LHCN-M2 (cell line): ENCODE data around the gene KIRREL3. TPM values are rescaled to one million over a fixed set of nuclear protein-coding genes. Genes with fewer than 3 reads are reported as not detected.
"Not testable (repeated sequence)": the region's sequence is repeated elsewhere in the genome, so short reads cannot be mapped to it uniquely, and the experiment has no call there.

Experiments
- DNase-seq: peaks from one replicate; pipeline ENCODE4 v3.0.0-alpha.2; 2012; ENCODE audit warnings: low read depth
- total RNA-seq: library from RNA; depleted of rRNA; stranded (reverse); fragments of >200 nt; gene quantifications from 2 replicates; pipeline ENCODE4 v1.2.3, GENCODE V29; 2014

KIRREL3 gene
- total RNA-seq, 1 experiment from 2014 or later: 2.1 TPM

DNA sequence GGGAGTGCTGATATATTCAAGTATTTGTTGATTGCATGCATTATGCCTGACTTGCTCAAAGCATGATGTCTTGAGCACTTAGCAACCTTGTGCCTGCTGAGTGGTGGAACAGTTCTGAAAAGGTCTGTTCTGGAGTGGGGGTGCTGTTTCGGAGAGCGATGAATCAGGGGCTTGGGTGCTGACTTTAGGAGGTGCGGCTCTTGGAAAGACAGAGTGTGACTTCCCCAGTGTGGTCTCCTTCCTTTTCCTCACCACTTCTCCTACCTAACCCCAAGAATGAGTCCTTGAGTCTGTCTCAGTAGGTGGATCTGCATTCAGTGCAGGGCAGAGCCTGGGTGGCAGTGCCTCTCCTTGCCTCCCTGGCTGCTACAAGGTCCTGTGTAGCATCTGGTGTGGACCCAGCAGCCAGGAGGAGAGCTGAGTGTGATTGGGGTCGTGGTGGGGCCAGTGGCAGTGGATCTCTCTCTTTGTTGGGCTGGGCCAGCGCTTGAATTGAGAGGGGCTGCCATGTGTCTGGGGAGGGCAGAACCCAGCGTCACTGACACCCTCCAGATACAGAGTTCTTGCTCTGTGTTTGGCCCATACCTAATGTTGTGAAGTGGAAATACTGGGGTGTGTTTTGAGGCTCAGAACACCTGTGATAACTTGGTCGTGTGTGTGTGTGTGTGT, 609.1 kb downstream of the KIRREL3 start:
- DNase-seq: no peak

DNA sequence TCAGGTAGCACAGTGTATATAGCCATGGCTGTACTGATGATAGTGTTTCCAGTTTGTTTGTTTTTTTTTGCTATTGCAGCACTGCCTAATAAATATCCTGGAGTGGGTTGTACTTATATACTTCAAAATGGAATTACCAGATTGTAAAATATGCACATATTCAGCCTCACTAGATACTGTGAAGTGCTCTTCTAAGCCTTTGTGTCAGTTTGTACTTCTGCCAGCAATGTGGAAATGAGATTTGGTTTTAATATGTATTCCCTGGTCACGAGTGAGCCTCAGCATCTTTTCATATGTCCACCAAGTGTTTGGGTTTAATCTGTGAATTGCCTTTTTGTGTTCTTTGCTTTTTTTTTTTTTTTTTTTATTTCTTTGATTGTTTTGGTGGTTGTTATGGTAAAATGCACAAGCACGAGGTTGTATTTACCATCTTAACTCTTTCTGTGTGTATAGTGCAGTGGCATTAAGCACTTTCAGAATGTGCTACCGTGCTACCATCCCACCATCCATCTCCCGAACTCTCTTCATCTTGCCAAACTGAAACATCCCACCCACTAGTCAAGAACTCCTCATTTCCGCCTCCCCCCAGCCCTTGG, 610.2 kb downstream of the KIRREL3 start:
- DNase-seq: no peak

DNA sequence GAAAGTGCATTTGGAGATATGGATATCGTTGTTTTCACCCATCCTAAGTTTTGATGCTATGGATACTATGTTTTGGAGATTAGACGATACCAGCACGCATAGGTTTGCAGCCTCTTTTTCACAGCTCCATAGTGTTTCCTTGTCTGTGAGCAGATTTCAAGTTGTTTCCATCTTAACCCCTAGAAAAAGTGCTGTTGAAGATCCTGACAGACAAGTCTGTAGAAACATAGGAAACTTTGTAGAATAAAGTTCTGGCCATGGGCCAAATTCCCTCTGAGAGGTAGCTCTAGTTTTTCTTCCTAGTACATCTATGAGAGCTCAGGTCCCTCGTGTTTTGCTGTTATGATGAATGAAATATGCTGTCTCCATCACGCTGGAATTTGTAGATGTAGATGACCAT, 612.7 kb downstream of the KIRREL3 start:
- no peak for DNase-seq

DNA sequence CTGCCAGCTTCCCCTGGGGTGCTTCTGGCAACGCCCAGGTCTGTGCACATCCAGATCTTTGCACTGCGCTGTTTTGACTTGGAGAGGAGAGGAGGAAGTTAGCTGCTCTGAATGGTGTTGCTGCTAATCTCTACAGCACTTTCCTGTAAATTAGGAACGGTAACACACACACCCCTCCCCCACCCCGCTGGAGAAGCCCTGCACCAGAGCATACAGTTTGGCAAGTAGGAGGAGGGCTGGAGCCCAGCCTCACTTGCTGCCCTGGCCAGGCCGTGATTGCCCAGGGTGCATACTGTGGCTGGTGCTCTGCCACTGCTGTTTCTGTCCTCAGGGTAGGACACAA, 613.9 kb downstream of the KIRREL3 start:
- DNase-seq: not testable (repeated sequence)

DNA sequence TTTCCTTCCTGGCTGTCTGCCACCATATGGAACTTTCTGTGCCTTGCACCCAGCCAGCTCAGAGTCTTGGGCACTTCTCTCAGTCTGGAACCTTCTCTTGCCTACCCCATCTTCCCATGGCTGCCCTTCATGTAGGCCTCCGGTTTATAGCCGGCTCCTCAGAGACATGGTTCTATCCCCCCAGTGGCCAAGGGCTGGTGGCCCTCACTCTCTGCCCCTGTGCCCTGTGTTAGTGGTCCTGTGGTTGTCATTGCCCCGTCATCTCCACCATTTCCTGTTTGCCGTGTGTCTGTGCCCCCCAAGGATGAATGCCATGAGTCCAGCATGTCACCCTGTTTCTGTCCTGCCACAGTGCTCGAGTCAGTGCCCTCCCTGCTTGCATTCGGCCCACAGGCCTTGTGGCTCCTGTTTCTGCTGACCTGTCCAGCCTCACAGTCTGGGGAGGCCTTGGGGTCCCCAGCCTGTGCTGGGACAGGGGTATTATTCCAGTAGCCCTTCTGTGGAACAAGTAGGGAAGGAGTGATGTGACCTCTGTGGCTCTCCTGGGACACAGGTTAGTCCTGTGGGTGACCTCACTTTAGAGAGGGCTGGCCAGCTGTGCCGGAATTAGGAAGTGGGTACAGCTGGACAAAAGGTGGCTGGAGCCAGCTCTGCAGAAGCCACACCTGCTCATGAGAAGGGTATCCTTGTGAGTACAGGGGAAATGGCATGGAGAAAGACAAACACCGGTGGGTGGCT, 614.4 kb downstream of the KIRREL3 start:
- no peak for DNase-seq

DNA sequence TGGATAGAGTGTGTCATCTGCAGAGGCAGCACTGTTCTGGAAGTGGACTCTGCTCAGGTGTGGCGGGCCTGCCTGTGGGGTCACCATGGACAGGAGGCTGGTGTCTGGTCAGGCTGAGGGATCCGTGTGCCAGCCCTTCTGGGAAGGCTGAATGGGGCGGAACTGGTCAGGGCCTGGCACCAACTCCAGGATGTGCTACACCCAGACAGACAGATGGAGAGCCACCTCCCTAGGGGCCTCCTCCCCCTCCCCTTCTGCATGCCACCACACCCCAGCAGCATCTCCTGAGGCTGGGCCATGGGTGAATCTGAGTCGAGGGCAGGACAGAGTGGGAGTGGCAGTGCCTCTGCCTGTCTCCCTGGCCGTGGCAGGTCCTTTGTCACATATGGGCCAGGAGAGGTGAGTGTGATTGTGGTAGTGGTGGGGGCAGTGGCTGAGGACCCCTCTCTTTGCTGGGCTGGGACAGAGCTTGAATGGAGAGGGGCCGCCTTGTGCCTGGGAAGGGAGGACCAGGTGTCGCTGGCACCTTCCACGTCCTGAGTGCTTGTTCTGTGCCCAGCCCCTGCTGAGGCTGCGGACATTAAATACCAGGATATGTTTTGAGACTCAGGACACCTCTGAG, 616.0 kb downstream of the KIRREL3 start:
- DNase-seq: no peak

DNA sequence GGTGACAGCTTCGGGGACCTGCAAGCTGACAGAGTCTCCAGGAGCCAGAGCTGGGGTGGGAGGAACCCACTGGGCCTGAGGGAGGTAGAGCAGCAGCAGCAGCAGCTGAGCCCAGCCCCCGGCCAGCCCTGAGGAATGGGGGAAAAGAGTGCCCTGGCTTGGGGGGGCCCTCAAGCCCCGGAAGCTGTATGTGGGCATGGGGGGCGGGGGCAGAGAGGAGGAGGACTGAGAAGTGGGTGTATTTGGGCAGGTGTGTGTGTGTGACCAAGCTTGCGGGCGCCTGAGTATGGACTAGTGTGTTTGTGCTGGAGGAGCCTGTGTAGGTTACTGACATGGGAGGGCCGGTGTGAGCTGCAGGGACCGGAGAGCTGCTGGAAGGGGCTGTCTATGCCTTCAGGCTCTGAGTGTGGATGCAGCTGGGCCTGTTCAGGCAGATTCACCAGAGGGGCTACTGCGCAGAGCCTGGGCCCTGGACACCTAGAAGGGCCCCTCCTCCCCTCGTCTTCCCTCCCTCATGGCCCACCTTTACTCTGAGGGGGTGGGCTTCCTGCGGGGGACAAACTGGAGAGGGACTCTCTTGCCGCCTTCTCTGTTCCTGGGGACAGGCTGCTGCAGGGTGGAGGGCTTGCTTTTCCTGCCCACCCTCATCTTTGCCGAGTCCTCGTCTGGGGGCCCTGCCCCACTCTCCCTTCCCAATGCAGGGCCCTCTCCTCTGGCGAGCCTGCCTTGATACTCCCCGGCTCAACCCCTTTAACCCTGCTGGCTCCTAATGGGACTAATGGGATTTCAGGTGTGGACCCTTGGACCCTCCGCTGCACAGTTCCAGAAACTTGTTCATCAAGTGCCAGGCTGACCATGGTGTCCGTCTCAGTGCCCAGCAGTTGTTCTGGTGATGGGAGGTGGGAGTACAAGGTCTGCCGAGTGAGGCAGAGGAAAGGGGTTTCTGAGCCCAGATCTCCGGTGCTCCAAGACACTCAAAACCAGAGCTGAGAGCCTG, 616.9 kb downstream of the KIRREL3 start:
- DNase-seq: no peak

DNA sequence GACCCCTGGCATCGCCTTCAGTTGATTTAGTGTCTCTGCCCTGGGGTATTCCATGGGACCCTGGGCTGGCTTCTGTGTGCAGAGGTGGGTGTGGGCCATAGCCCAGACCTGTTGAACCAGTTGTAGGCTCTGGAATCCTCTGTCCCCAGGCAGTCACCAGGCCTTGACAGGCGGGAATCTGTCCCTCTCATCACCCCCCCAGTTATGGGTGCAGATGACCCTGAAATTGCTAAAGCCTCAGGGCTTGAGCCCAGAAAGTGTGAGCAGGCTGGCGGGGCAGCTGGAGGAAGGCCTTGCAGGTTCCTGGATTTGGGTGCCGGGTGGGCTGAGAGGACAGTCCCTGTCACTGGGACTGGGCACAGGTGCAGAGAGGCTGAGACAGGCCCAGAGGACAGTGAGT, 617.9 kb downstream of the KIRREL3 start:
- DNase-seq: not testable (repeated sequence)

DNA sequence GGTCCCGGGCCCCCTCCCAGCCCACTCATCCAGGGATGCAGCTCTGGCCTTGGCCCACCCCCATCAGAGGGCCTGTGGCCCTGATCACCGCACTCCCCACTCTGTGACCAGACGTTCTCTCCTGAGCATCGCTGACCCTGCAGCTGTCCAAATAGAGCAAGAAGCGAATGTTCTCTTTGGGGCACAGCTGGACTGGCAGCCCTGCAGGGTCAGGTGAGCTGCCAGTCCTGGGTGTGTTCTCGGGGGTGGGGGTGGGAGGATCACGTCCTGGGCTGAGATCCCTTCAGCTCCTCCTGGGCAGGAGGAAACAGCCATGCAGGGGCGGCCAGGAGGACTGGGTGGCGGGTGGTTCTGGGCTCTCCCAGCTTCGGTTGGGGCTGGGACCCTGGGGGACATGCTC, 618.6 kb downstream of the KIRREL3 start:
- not testable (repeated sequence) for DNase-seq

DNA sequence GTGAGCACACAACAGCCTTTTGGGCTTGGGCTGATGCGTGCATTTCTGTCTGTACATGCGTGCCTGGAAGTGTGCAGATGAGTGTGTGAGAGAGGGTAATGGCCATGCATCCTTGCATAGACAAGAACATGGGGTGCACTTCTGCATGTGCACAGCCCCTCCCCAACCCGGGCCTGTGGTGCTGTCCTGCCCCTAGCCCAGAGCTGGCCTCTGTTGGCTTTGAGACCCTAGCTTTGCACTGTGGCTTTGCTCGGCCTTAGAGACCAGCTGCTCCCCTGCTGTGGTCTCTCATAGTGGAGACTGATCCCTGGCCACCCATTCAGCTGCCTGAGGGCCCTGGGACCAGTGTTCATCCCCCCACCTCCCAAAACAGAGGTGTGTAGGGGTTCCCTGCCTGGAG, 619.7 kb downstream of the KIRREL3 start:
- DNase-seq: no peak

DNA sequence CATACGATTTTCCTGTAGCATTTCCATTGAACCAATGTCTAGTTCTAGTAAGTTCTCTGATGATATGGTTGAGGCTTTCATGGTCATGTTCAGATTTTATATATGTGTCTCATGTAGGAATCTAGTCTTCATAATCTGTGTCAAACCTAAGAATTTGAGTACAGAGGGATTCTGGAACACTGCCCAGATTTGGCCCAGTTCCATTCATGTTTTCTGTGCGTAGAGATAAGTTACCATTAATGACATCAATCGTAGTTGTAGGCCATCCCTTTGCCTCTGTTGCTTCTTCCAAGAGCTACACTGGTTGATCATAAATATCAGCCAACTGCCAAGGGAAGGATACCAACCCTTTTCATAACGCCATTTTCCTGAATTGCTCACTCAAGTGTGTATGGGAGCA, 621.8 kb downstream of the KIRREL3 start:
- DNase-seq: no peak

DNA sequence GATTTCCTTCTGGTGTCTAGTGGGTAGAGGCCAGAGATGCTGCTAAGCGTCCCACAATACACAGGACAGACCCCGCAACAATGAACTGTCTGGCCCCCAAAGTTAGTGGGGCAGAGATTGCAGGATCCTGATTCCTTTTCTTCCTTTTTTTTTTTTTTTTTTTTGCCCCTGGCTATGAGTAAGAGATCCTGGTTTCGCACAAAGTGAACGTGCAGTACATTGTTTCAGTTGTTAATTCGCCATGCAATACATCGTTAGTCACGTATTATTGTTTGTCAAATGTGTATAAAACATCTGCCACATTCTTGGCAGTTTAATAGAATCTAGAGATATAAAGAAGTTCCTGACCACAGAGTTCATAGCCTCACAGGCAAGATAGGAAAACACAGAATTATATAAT, 624.8 kb downstream of the KIRREL3 start:
- DNase-seq: peak; percentile 81

DNA sequence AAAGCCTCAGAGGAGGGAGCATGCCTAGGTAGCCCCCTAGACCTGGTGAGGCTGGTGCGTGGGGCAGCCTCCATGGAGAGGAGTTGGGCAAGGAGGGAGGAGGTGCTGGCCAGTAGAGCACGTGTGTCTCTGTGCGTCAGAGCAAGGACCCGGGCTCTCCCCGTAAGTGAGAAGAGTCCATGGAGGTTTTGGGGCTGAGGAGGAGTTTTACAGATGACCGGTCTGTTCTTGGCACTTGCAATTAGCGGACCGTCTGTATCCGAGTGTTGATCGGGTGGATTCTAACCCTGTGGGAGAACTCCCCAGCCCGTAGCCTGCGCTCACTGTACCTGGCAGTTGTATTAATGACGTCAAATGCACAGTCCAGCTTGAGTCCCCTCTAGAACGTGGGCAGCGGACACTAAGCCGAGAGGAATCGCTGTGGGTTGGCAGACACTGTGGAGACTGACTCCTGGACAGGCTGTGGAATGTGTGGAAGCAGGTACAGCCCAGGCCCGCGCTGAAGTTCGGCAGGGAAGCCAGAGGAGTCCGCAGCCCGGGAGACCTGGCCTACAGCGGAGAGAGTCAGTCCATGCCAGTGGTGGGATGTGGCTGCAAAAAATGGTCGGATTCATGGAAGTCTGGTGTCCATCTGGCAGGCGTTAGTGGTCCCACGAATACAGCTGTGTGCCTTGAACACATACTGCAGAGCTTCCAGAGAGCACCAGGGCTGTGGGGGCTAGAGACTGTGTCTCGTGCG, 625.8 kb downstream of the KIRREL3 start:
- not testable (repeated sequence) for DNase-seq

DNA sequence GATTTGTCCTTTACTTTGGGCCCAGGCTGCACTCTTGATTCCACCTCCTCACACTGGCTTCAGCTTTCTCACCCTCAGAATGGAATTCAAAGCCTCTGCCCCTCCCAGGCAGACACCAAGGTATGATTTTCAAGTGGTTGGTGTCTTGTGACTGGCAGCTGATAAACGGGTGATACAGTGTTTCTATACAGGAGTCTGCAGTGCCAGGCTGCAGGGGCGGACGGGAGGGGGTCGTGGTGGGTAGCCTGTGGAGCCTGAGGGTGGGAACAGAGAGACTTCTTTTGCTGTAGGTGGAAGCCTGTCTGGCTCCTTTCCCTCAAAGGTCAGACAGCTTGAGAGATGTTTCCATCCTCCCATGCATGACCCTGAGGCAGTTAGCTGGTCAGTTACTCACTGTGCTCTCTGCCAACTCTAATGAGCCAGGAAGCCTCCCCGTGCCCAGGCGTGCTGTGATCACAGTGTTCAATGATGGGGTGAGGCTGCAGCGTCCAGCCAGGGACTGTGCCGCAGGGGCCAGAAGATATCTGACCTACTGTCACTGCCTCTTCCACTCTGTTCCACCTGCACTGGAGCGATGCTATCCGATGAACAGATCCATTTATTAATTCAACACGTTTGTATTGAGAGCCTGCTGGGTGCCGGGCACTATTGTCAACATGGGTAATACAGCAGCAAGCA, 627.0 kb downstream of the KIRREL3 start:
- not testable (repeated sequence) for DNase-seq
